ENCODE results near the gene SRBD1. TPM values are rescaled to one million over a fixed set of nuclear protein-coding genes. Genes with fewer than 3 reads are reported as not detected.

The SRBD1 gene
- total and polyA plus RNA-seq, 2 of the 8 experiments (the other 6 are each of a cell fraction or from before 2014, with no cell fraction given) = 4.6 to 20.0 TPM

GRCh38 chr2:45442026-45442425 is 169.0 kb downstream of the SRBD1 start:
- H2BK20ac ChIP-seq (ENCODE audit: low read length) = no peak overlapping the region
- no peak for FAIRE-seq
- no peak overlapping the region for H3K9ac ChIP-seq (replicated peaks in 1 of 4; ENCODE audit: extremely low read depth in 1 of 4, low read depth in 3 of 4, low read length in 3 of 4)
- H4K91ac ChIP-seq (replicated peaks; ENCODE audit: insufficient read length, low read length) = no peak overlapping the region
- no peak overlapping the region for H4K8ac ChIP-seq (ENCODE audit: extremely low read depth, insufficient read depth, low read length)
- H2AK5ac ChIP-seq (ENCODE audit: low read depth, low read length) = no peak overlapping the region
- no peak overlapping the region for H3K4ac ChIP-seq (replicated peaks; ENCODE audit: insufficient read length, low read depth, low read length)
- no peak overlapping the region for H3K56ac ChIP-seq (replicated peaks; ENCODE audit: insufficient read length, low read depth, low read length)
- POLR2A ChIA-PET (ENCODE audit: partially characterized antibody) = no interaction called here
- CTCF ChIA-PET (ENCODE audit: partially characterized antibody) = interaction anchor here (0.5 kb wide), 1 partner anchor 335 kb away, joined by 3 read pairs; no protein-coding TSS in a partner anchor
- no peak overlapping the region for H2BK15ac ChIP-seq (ENCODE audit: low read length)
- H3K14ac ChIP-seq (ENCODE audit: insufficient read length) = no peak overlapping the region
- H3K4me2 ChIP-seq (ENCODE audit: insufficient read depth in 1 of 2, low read depth in 2 of 2, low read length in 2 of 2) = no peak overlapping the region
- no peaks in the 10 kb centered on the region; a peak in 1 of 4 replicates for H3K9me3 ChIP-seq (ENCODE audit: insufficient read depth in 2 of 2, low read depth in 1 of 2, low read length in 1 of 2)
- H4K20me1 ChIP-seq (replicated peaks in 1 of 2; ENCODE audit: control insufficient read depth in 1 of 2, insufficient read depth in 2 of 2, low read length in 2 of 2) = no peaks in the 10 kb centered on the region
- no peaks in the 10 kb centered on the region for H3K27me3 ChIP-seq (replicated peaks in 1 of 4; ENCODE audit: control insufficient read depth in 3 of 4, extremely low read depth in 1 of 4, insufficient read depth in 3 of 4, low read length in 3 of 4)
- H3K23ac ChIP-seq (ENCODE audit: insufficient read length) = no peak overlapping the region
- H3K27ac ChIP-seq (ENCODE audit: low read depth, low read length) = no peak overlapping the region
- H2BK5ac ChIP-seq (ENCODE audit: low read depth, low read length) = no peak overlapping the region
- DNase-seq (ENCODE audit: low read depth in 1 of 2, low spot score in 2 of 2) = no peak
- 83% methylated on average over 3 of the region's 3 CpGs; no CpG with 5 or more reads in 1 of the 2 experiments for WGBS, 2 experiments (ENCODE audit: extremely low coverage in 1 of 2, insufficient coverage in 1 of 2, insufficient read length in 1 of 2, insufficient replicate concordance in 2 of 2, low coverage in 1 of 2, low lambda C conversion rate in 2 of 2, missing lambda C conversion rate in 1 of 2)
- H3K79me2 ChIP-seq (ENCODE audit: control insufficient read depth in 1 of 2, insufficient read depth in 2 of 2, low read length in 2 of 2) = no peaks in the 10 kb centered on the region
- no peak overlapping the region for H2BK12ac ChIP-seq (ENCODE audit: low read depth, low read length)
- no peaks in the 10 kb centered on the region for H3K79me1 ChIP-seq (ENCODE audit: low read depth, low read length)
- no peak overlapping the region for H3K18ac ChIP-seq (ENCODE audit: extremely low read depth, low read length)
- no peaks in the 10 kb centered on the region for H3K23me2 ChIP-seq (ENCODE audit: low read depth, low read length)
- no peak overlapping the region for H2BK120ac ChIP-seq (replicated peaks; ENCODE audit: low read depth, low read length)
- no peaks in the 10 kb centered on the region; a peak in 1 of 8 replicates for H3K36me3 ChIP-seq (ENCODE audit: control insufficient read depth in 2 of 4, insufficient read depth in 4 of 4, low read length in 3 of 4)
- H3K4me3 ChIP-seq (ENCODE audit: extremely low read depth in 1 of 4, insufficient read depth in 2 of 4, low read depth in 3 of 4, low read length in 4 of 4) = no peak overlapping the region
- H4K5ac ChIP-seq (ENCODE audit: insufficient read length, low read depth, low read length) = no peak overlapping the region
- no peaks in the 10 kb centered on the region for H3K4me1 ChIP-seq (replicated peaks in 1 of 4; ENCODE audit: control insufficient read depth in 3 of 4, insufficient read depth in 4 of 4, low read length in 3 of 4)
- no peak overlapping the region for H2AFZ ChIP-seq (ENCODE audit: low read length)
- TF ChIP-seq CTBP2 (IDR thresholded peaks at IDR 0.05; ENCODE audit: borderline replicate concordance, insufficient read depth, insufficient read length, low read length) (no peak), HDAC2 (IDR thresholded peaks at IDR 0.05; ENCODE audit: borderline replicate concordance in 1 of 2, low read depth in 2 of 2, low read length in 2 of 2) (no peak), KDM4A (IDR thresholded peaks at IDR 0.05; ENCODE audit: low read depth, low read length, severe bottlenecking) (no peak), SP1 (IDR thresholded peaks at IDR 0.05; ENCODE audit: low read depth, low read length) (no peak), RAD21 (IDR thresholded peaks at IDR 0.05 in 1 of 2, conservative IDR thresholded peaks at IDR 0.05 in 1 of 2; ENCODE audit: low read depth in 2 of 2, low read length in 2 of 2) (no peak), SP2 (IDR thresholded peaks at IDR 0.05; ENCODE audit: low read length) (no peak), E2F6 (IDR thresholded peaks at IDR 0.05) (no peak), RBBP5 (IDR thresholded peaks at IDR 0.05; ENCODE audit: borderline replicate concordance, low read depth, low read length) (no peak), MAFK (IDR thresholded peaks at IDR 0.05; ENCODE audit: low read depth, low read length) (no peak), HDAC6 (IDR thresholded peaks at IDR 0.05; ENCODE audit: low read depth, low read length) (no peak), USF2 (IDR thresholded peaks at IDR 0.05; ENCODE audit: low read length) (no peak), EGR1 (IDR thresholded peaks at IDR 0.05; ENCODE audit: borderline replicate concordance, low read depth, low read length) (no peak)

Data from H1 (cell line).